ENCODE results near the gene UBE2D3. TPM values are rescaled to one million over a fixed set of nuclear protein-coding genes. Genes with fewer than 3 reads are reported as not detected.

The UBE2D3 gene
- 261 TPM for total RNA-seq (ENCODE audit: unreplicated experiment)
- long read RNA-seq, transcript UBE2D3-210 (8 exons, 3,990 nt): major isoform, 117 of 193 reads
- long read RNA-seq, transcript UBE2D3-208 (8 exons, 2,227 nt): minor isoform, 13 of 193 reads
- long read RNA-seq, transcript UBE2D3-207 (8 exons, 2,368 nt): minor isoform, 17 of 193 reads
- long read RNA-seq, partial matches to known transcripts: 29 of 193 reads
- long read RNA-seq, other reads (novel, unspliced or antisense): 14 of 193 reads

DNA sequence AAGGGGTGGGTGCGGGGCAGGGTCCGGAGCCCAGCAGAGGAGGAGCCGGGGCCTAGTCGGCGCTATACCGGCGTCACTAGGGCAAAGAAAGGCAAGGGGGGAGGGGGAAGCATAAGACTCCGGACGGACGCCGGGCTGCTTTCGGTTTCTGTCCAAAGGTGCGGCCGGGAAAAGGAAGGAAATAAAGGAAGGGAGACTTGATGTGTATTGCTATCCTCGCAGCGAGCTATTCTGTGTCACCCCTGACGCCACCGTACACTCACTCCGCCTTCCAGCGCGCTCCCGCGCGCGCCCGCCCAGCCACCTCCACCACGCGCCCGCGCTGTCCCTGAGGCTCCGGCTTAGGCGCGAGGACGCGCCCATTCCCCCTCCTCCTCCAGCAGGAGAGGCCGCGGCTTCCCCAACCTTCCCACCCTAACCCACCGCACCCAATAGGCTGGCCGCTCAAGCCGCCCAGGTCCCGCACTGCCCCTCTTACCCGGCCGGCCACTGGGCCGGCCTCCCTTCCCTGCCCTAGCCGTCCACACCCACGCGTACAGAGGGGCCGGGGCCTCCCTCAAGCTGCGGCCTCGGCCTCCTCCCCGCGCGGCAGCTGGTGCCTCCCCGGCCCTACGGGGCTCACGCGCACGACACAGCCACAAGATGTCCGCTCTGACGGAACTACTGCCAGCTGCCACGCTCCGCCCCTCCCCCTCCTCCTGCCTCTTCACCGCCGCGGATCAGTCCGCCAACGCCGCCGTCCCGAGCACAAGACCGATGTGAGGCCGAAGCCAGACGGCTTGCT is at the start of gene UBE2D3:
TSS of gene UBE2D3 (minus strand) at position 662 of the 784 bp plus-strand sequence. CDS start 1,043 bp downstream, outside the sequence.
- H3K36me3 Mint-ChIP-seq (ENCODE audit: unreplicated experiment): no peaks in the 10 kb centered on the region
- H3K9me3 Mint-ChIP-seq (ENCODE audit: unreplicated experiment): peaks cover 12% of the 10 kb centered on the region
- peaks cover 14% of the 10 kb centered on the region for H3K27me3 Mint-ChIP-seq (ENCODE audit: unreplicated experiment)
- TF ChIP-seq, protein P1, sequence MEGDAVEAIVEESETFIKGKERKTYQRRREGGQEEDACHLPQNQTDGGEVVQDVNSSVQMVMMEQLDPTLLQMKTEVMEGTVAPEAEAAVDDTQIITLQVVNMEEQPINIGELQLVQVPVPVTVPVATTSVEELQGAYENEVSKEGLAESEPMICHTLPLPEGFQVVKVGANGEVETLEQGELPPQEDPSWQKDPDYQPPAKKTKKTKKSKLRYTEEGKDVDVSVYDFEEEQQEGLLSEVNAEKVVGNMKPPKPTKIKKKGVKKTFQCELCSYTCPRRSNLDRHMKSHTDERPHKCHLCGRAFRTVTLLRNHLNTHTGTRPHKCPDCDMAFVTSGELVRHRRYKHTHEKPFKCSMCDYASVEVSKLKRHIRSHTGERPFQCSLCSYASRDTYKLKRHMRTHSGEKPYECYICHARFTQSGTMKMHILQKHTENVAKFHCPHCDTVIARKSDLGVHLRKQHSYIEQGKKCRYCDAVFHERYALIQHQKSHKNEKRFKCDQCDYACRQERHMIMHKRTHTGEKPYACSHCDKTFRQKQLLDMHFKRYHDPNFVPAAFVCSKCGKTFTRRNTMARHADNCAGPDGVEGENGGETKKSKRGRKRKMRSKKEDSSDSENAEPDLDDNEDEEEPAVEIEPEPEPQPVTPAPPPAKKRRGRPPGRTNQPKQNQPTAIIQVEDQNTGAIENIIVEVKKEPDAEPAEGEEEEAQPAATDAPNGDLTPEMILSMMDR (IDR thresholded peaks at IDR 0.05; ENCODE audit: partially characterized antibody, unreplicated experiment): no peak
- no peak within 1 kb of the TSS for H3K27ac Mint-ChIP-seq (ENCODE audit: unreplicated experiment)
- peak; percentile 96 for DNase-seq
- peaks cover 7% of the 10 kb centered on the region for H3K4me1 Mint-ChIP-seq (ENCODE audit: low read depth, unreplicated experiment)
- peak within 1 kb of the TSS; percentile 99 for H3K4me3 Mint-ChIP-seq (ENCODE audit: unreplicated experiment)

DNA sequence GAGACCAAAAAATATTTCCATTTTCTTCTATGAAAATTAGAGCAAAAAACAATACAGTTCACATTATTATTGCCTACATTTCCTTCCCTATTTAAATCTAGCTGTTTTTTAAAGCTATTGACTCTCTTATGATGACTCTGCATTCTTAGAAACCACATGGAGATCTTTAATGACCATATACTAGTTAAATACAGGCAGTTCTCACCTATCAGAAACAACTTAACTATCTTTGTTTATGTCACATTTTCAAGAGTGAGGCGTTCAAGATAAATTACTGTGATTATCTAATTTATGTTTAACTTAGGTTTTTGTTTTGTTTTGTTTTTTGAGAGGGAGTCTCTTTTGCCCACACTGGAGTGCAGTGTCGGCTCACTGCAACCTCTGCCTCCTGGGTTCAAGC is 44.4 kb upstream of the UBE2D3 start:
- Mint-ChIP-seq H3K9me3 (ENCODE audit: unreplicated experiment) (peaks cover 3% of the 10 kb centered on the region), H3K4me3 (ENCODE audit: unreplicated experiment) (no peak overlapping the region), H3K4me1 (ENCODE audit: low read depth, unreplicated experiment) (no peaks in the 10 kb centered on the region), H3K27me3 (ENCODE audit: unreplicated experiment) (no peaks in the 10 kb centered on the region), H3K27ac (ENCODE audit: unreplicated experiment) (no peak overlapping the region), H3K36me3 (ENCODE audit: unreplicated experiment) (peaks cover 2% of the 10 kb centered on the region)
- no peak for DNase-seq
- TF ChIP-seq, protein P1 (IDR thresholded peaks at IDR 0.05; ENCODE audit: partially characterized antibody, unreplicated experiment): no peak

DNA sequence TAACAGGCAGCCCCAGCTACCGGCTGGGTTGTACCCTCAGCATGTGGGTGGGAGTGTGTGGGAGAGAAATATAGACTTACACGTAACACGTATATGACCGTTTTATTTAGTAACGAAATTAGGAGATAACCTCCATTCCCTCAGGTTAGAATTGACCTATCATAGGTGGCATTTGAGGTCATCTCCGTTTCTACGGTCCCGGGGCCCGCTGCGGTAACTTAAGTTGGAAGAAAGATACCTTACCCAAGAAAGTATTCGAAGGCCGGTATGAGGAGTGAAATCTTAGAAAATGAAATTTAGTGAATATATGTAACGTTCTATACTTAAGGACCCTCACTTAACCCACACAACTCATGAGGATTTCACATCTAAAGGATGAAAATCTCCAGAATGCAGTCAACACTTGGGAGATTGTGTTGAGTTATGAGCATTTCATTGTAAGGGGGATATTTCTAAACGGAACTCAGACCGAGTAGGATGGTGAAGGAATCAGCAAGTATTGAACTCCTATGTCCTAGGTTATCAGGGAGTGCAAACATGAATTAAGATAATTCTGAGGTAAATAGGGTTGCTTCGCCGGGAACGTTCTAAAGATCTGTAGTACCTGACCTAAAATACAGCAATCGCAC is 42.3 kb upstream of the UBE2D3 start:
- Mint-ChIP-seq H3K4me3 (ENCODE audit: unreplicated experiment) (peak overlapping the region; percentile 99), H3K27ac (ENCODE audit: unreplicated experiment) (peak overlapping the region; percentile 95), H3K27me3 (ENCODE audit: unreplicated experiment) (no peaks in the 10 kb centered on the region), H3K9me3 (ENCODE audit: unreplicated experiment) (peaks cover 3% of the 10 kb centered on the region), H3K36me3 (ENCODE audit: unreplicated experiment) (no peaks in the 10 kb centered on the region), H3K4me1 (ENCODE audit: low read depth, unreplicated experiment) (no peaks in the 10 kb centered on the region)
- DNase-seq: no peak
- TF ChIP-seq, protein P1 (IDR thresholded peaks at IDR 0.05; ENCODE audit: partially characterized antibody, unreplicated experiment): no peak

DNA sequence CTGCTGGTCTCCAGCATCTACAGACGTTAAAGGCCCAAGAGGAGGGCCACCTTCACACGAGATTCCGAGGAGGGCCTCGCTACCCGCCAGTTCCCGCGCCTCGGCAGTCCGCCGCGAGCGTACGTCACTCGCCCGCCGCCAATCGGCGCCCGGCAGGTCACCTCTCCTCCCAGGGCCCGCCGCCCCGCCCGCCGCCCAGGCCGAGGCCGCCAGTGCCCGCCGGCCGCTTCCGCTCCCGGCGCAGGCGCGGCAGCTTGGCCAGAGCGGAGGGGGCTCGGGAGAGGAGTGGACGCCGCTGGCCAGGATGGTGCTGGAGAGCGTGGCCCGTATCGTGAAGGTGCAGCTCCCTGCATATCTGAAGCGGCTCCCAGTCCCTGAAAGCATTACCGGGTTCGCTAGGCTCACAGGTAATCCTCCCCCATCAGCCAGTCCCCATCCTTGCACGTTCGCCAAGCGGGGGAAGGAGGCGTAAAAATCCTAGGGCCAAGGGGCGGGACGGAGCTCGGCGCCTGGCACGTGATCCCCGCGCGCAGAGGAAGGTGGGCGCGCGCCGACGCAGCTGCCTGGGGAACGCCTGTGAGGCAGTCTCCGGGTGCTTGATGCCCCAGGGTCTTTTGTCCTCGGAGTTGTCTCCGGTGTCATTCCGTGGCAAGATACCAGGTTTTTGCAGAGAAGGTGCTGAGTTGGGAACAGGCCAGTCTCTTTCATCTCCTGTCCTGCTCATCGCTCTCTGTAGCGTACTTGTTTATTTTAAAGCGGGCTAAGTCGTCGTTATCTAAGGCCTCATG is 41.6 kb upstream of the UBE2D3 start, which contains the start of gene CISD2:
TSS of gene CISD2 (plus strand) at position 212 of the 788 bp plus-strand sequence. CDS start at position 305, 93 bp downstream.
- Mint-ChIP-seq H3K27me3 (ENCODE audit: unreplicated experiment) (no peaks in the 10 kb centered on the region), H3K4me1 (ENCODE audit: low read depth, unreplicated experiment) (no peaks in the 10 kb centered on the region), H3K4me3 (ENCODE audit: unreplicated experiment) (peak within 1 kb of the TSS; percentile 99), H3K27ac (ENCODE audit: unreplicated experiment) (peak within 1 kb of the TSS; percentile 95), H3K9me3 (ENCODE audit: unreplicated experiment) (peaks cover 3% of the 10 kb centered on the region), H3K36me3 (ENCODE audit: unreplicated experiment) (no peaks in the 10 kb centered on the region)
- peak; percentile 96 for DNase-seq
- TF ChIP-seq, protein P1 (IDR thresholded peaks at IDR 0.05; ENCODE audit: partially characterized antibody, unreplicated experiment): no peak

Measured in glutamatergic neuron (in vitro differentiated cells).